Endodermal cell (in vitro differentiated cells): ENCODE measurements around the gene PKP2. TPM values are rescaled to one million over a fixed set of nuclear protein-coding genes. Genes with fewer than 3 reads are reported as not detected.

Experiments
- DNase-seq: peaks from one replicate; pipeline ENCODE4 v3.0.0-alpha.2; 2017
- H3K27ac ChIP-seq: 2 replicates; pipeline ENCODE4 v1.5.1; 2013; ENCODE audit warnings: mild to moderate bottlenecking, low read depth, low read length, moderate library complexity
- H3K27me3 ChIP-seq: 2 replicates; pipeline ENCODE4 v1.6.1; 2013; ENCODE audit warnings: mild to moderate bottlenecking, low read length, moderate library complexity; ENCODE audit not compliant: insufficient read depth, control insufficient read depth, poor library complexity, severe bottlenecking
- H3K36me3 ChIP-seq: 2 replicates; pipeline ENCODE4 v1.7.0; 2013; ENCODE audit warnings: mild to moderate bottlenecking, low read length, moderate library complexity; ENCODE audit not compliant: control insufficient read depth, insufficient read depth
- H3K4me1 ChIP-seq: one replicate; pipeline ENCODE4 v1.7.0; 2013; ENCODE audit warnings: low read length; ENCODE audit not compliant: control insufficient read depth, insufficient read depth
- H3K4me3 ChIP-seq: 2 replicates; pipeline ENCODE4 v1.5.1; 2013; ENCODE audit warnings: mild to moderate bottlenecking, low read length, moderate library complexity
- H3K9ac ChIP-seq: 2 replicates; pipeline ENCODE4 v1.6.1; 2013; ENCODE audit warnings: mild to moderate bottlenecking, low read length, moderate library complexity; ENCODE audit not compliant: poor library complexity, severe bottlenecking; ENCODE audit errors: extremely low read depth
- H3K9me3 ChIP-seq: 2 replicates; pipeline ENCODE4 v1.6.1; 2013; ENCODE audit warnings: mild to moderate bottlenecking, low read length, moderate library complexity; ENCODE audit not compliant: control insufficient read depth
- H3K27ac Mint-ChIP-seq: 2 replicates; pipeline ENCODE4 v1.8.0; 2020; ENCODE audit warnings: mixed read lengths
- H3K27me3 Mint-ChIP-seq: 2 replicates; pipeline ENCODE4 v1.8.0; 2021; ENCODE audit warnings: mild to moderate bottlenecking, mixed read lengths; ENCODE audit not compliant: insufficient read depth
- H3K36me3 Mint-ChIP-seq: 2 replicates; pipeline ENCODE4 v1.8.0; 2020; ENCODE audit warnings: low read depth, mixed read lengths
- H3K4me1 Mint-ChIP-seq: 2 replicates; pipeline ENCODE4 v1.8.0; 2020; ENCODE audit warnings: mixed read lengths
- H3K4me3 Mint-ChIP-seq: 2 replicates; pipeline ENCODE4 v1.8.0; 2020; ENCODE audit warnings: mild to moderate bottlenecking, moderate library complexity, mixed read lengths
- H3K9me3 Mint-ChIP-seq: 2 replicates; pipeline ENCODE4 v1.8.0; 2020; ENCODE audit warnings: mild to moderate bottlenecking, mixed read lengths
- CTCF ChIP-seq: fragments of 200-600 bp; sonication (generic); conservative IDR thresholded peaks from 2 replicates; pipeline ENCODE4 v1.5.0; 2021; ENCODE audit warnings: antibody characterized with exemption, mild to moderate bottlenecking
- WGBS, 2 experiments: methylation state at CpG; one replicate each; pipeline versions ENCODE4 v1.1.5 to v1.1.7; 2013; ENCODE audit warnings: missing lambda C conversion rate in 2 of 2, mixed read lengths in 1 of 2; ENCODE audit not compliant: insufficient coverage in 1 of 2, insufficient read length in 1 of 2; 5-methylcytosine and 5-hydroxymethylcytosine counted together
- total RNA-seq, 2 donors: library from RNA; stranded (reverse); fragmentation: NEBNext Ultra II Directional in 1 of 2; extraction: Animal tissue kit (Norgen Biotek cat#: 25700) in 1 of 2; gene quantifications; 2 replicates in 1 of 2; 3 replicates in 1 of 2; pipeline ENCODE4 v1.2.1, GENCODE V29; 2021

The PKP2 gene
- total RNA-seq, 2 donors from 2014 or later = 62.5 to 124 TPM

GRCh38 chr12:32836710-32837109, 59.9 kb downstream of the PKP2 start:
- Mint-ChIP-seq H3K36me3 (peaks cover 70% of the 10 kb centered on the region), H3K27me3 (no peaks in the 10 kb centered on the region)
- no peak overlapping the region for H3K27ac ChIP-seq

GRCh38 chr12:32834122-32834521, 62.5 kb downstream of the PKP2 start:
- DNase-seq = no peak
- no peak overlapping the region for H3K9ac ChIP-seq
- H3K27ac ChIP-seq = no peak overlapping the region
- Mint-ChIP-seq H3K4me3 (no peak overlapping the region), H3K4me1 (peaks cover 33% of the 10 kb centered on the region), H3K36me3 (peaks cover 61% of the 10 kb centered on the region), H3K27ac (peak overlapping the region; percentile 15), H3K27me3 (no peaks in the 10 kb centered on the region), H3K9me3 (peaks cover 7% of the 10 kb centered on the region)
- H3K27me3 ChIP-seq = no peaks in the 10 kb centered on the region
- H3K4me1 ChIP-seq = no peaks in the 10 kb centered on the region
- WGBS, 2 experiments = 80 to 86% methylated on average over 2 of the region's 2 CpGs
- no peak for TF ChIP-seq CTCF
- no peak overlapping the region for H3K4me3 ChIP-seq
- H3K9me3 ChIP-seq = peaks cover 13% of the 10 kb centered on the region
- H3K36me3 ChIP-seq = peaks cover 76% of the 10 kb centered on the region

More at GRCh38 chr12:32836710-32837109, 59.9 kb downstream of the PKP2 start:
- Histone ChIP-seq H3K9me3 (peaks cover 15% of the 10 kb centered on the region), H3K27me3 (no peaks in the 10 kb centered on the region), H3K4me3 (no peak overlapping the region), H3K36me3 (peaks cover 79% of the 10 kb centered on the region), H3K9ac (no peak overlapping the region), H3K4me1 (no peaks in the 10 kb centered on the region)
- H3K4me3 Mint-ChIP-seq = no peak overlapping the region
- WGBS, 2 experiments = 86 to 90% methylated on average over 3 of the region's 3 CpGs
- H3K9me3 Mint-ChIP-seq = peaks cover 7% of the 10 kb centered on the region
- no peak overlapping the region for H3K27ac Mint-ChIP-seq
- no peak for DNase-seq
- H3K4me1 Mint-ChIP-seq = peaks cover 29% of the 10 kb centered on the region
- no peak for TF ChIP-seq CTCF

- H3K4me3 Mint-ChIP-seq = peak overlapping the region; percentile 37
- peak overlapping the region; percentile 23 for H3K9ac ChIP-seq
- peaks cover 12% of the 10 kb centered on the region for H3K4me1 ChIP-seq
- no peaks in the 10 kb centered on the region for H3K9me3 ChIP-seq
- peak overlapping the region; percentile 26 for H3K4me3 ChIP-seq
- peaks cover 35% of the 10 kb centered on the region for H3K4me1 Mint-ChIP-seq
- no peak overlapping the region for H3K27ac ChIP-seq
- H3K27me3 Mint-ChIP-seq = no peaks in the 10 kb centered on the region
- no peak for TF ChIP-seq CTCF
- peak overlapping the region; percentile 23 for H3K27ac Mint-ChIP-seq
- WGBS, 2 experiments = no CpG with 5 or more reads among the region's 2 CpGs
- H3K27me3 ChIP-seq = no peaks in the 10 kb centered on the region
- no peaks in the 10 kb centered on the region for H3K9me3 Mint-ChIP-seq
- H3K36me3 ChIP-seq = peaks cover 57% of the 10 kb centered on the region
- H3K36me3 Mint-ChIP-seq = peaks cover 47% of the 10 kb centered on the region
- DNase-seq = no peak
Observed at GRCh38 chr12:32828552-32828951, 68.0 kb downstream of the PKP2 start.
